ENCODE data around the gene TBX21.

The TBX21 gene

GRCh38 chr17:47733047-47733673, at the start of gene TBX21:
Gene TBX21 (plus strand): TSS chr17:47733236. CDS start chr17:47733455, 219 bp downstream.
- DNase-seq (ENCODE audit: low read depth in 2 of 2): peak; percentile 87

GRCh38 chr17:47684025-47684424, 49.0 kb upstream of the TBX21 start:
- DNase-seq (ENCODE audit: low read depth in 2 of 2): no peak

GRCh38 chr17:47684535-47685193, 48.4 kb upstream of the TBX21 start:
- DNase-seq (ENCODE audit: low read depth in 2 of 2): no peak

GRCh38 chr17:47685556-47686275, 47.3 kb upstream of the TBX21 start:
- no peak for DNase-seq (ENCODE audit: low read depth in 2 of 2)

GRCh38 chr17:47686276-47686635, 46.8 kb upstream of the TBX21 start:
- DNase-seq (ENCODE audit: low read depth in 2 of 2): no peak

GRCh38 chr17:47686664-47687327, 46.2 kb upstream of the TBX21 start:
- DNase-seq (ENCODE audit: low read depth in 2 of 2): no peak

GRCh38 chr17:47687328-47687690, 45.7 kb upstream of the TBX21 start:
- DNase-seq (ENCODE audit: low read depth in 2 of 2): no peak

- no peak for DNase-seq (ENCODE audit: low read depth in 2 of 2)
Observed at GRCh38 chr17:47687748-47688147, 45.3 kb upstream of the TBX21 start.

- no peak for DNase-seq (ENCODE audit: low read depth in 2 of 2)
Observed at GRCh38 chr17:47690121-47690520, 42.9 kb upstream of the TBX21 start.

GRCh38 chr17:47692137-47692894, 40.7 kb upstream of the TBX21 start:
- DNase-seq (ENCODE audit: low read depth in 2 of 2): no peak

GRCh38 chr17:47692895-47693730, 39.9 kb upstream of the TBX21 start:
- DNase-seq (ENCODE audit: low read depth in 2 of 2): no peak

GRCh38 chr17:47693731-47694580, 39.1 kb upstream of the TBX21 start, which contains the start of gene TBKBP1:
Gene TBKBP1 (plus strand): TSS chr17:47694161. CDS start chr17:47696113, 1,952 bp downstream.
- peak in 1 of 2 donors; percentile 27 for DNase-seq (ENCODE audit: low read depth in 2 of 2)

- DNase-seq (ENCODE audit: low read depth in 2 of 2): peak; percentile 46 to 53
Observed at GRCh38 chr17:47694581-47695428, 38.2 kb upstream of the TBX21 start.

GRCh38 chr17:47695429-47696376, 37.3 kb upstream of the TBX21 start:
- no peak for DNase-seq (ENCODE audit: low read depth in 2 of 2)

- DNase-seq (ENCODE audit: low read depth in 2 of 2): no peak
Observed at GRCh38 chr17:47696717-47697642, 36.1 kb upstream of the TBX21 start.

GRCh38 chr17:47697906-47698711, 34.9 kb upstream of the TBX21 start:
- no peak for DNase-seq (ENCODE audit: low read depth in 2 of 2)
